ENCODE results near the gene AGPAT3.
"Not testable (repeated sequence)": the region's sequence is repeated elsewhere in the genome, so short reads cannot be mapped to it uniquely, and the experiment has no call there.

Gene AGPAT3

GRCh38 chr21:43835050-43835449 lies 30.0 kb upstream of the AGPAT3 start:
- no peak for DNase-seq

GRCh38 chr21:43835861-43836260 lies 29.2 kb upstream of the AGPAT3 start:
- no peak for DNase-seq

GRCh38 chr21:43836616-43837015 lies 28.4 kb upstream of the AGPAT3 start:
- DNase-seq = no peak

DNA sequence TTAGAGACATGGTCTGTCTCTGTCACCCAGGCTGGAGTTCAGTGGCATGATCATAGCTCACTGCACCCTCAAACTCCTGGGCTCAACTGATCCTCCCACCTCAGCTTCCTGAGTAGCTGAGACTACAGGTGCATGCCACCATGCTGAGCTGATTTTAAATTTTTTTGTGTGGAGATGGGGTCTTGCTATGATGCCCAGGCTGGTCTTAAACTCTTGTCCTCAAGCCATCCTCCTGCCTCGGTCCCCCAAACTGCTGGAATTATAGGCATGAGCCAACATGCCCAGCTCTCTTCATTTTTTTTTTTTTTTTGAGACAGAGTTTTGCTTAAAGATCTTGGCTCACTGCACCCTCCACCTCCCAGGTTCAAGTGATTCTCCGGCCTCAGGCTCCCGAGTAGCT lies 24.8 kb upstream of the AGPAT3 start:
- DNase-seq = no peak

GRCh38 chr21:43842742-43843141 lies 22.3 kb upstream of the AGPAT3 start:
- no peak for DNase-seq

DNA sequence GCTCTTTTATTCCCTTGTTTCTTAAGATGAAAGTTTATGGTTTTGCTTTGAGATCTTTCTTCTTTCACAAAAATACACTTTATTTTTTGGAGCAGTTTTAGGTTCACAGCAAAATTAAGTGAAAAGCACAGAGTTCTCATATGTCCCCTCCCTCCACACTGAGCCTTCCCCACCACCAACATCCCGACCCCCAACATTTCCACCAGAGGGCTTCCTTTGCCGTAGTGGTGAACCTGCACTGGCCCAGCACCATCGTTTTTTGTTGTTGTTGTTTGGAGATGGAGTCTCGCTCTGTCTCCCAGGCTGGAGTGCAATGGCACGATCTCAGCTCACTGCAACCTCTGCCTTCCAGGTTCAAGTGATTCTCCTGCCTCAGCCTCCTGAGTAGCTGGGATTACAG lies 20.1 kb upstream of the AGPAT3 start:
- not testable (repeated sequence) for DNase-seq

- DNase-seq = no peak
Observed at GRCh38 chr21:43845386-43845785, 19.6 kb upstream of the AGPAT3 start.

GRCh38 chr21:43846430-43846829 lies 18.6 kb upstream of the AGPAT3 start:
- no peak for DNase-seq

- no peak for DNase-seq
Observed at GRCh38 chr21:43847301-43847700, 17.7 kb upstream of the AGPAT3 start.

DNA sequence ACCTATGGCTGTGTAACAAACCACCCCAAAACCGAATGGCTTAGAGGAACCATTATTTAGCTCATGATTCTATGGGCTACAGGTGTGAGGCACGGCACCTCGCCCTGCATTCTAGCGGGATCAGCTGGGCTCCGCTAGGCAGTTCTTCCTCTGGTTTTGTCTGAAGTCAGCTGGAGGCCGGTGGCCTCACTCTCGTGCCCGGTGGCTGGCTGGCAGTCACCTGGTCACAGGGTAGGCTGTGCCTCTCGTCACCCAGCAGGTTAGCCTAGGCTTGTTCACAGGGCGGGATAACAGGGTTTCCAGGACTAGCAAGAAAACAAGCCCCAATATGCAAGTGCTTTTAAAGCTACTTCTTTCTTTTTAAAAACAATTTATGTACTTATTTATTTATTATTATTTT lies 16.3 kb upstream of the AGPAT3 start:
- no peak for DNase-seq

GRCh38 chr21:43849532-43850299 lies 15.3 kb upstream of the AGPAT3 start:
- DNase-seq = no peak

GRCh38 chr21:43850728-43851295 lies 14.2 kb upstream of the AGPAT3 start:
- no peak for DNase-seq

- no peak for DNase-seq
Observed at GRCh38 chr21:43851593-43851992, 13.4 kb upstream of the AGPAT3 start.

- DNase-seq = no peak
Observed at GRCh38 chr21:43853851-43854772, 10.9 kb upstream of the AGPAT3 start.

GRCh38 chr21:43854773-43855633 lies 10.0 kb upstream of the AGPAT3 start:
- no peak for DNase-seq

GRCh38 chr21:43855955-43856354 lies 9.1 kb upstream of the AGPAT3 start:
- no peak for DNase-seq

DNA sequence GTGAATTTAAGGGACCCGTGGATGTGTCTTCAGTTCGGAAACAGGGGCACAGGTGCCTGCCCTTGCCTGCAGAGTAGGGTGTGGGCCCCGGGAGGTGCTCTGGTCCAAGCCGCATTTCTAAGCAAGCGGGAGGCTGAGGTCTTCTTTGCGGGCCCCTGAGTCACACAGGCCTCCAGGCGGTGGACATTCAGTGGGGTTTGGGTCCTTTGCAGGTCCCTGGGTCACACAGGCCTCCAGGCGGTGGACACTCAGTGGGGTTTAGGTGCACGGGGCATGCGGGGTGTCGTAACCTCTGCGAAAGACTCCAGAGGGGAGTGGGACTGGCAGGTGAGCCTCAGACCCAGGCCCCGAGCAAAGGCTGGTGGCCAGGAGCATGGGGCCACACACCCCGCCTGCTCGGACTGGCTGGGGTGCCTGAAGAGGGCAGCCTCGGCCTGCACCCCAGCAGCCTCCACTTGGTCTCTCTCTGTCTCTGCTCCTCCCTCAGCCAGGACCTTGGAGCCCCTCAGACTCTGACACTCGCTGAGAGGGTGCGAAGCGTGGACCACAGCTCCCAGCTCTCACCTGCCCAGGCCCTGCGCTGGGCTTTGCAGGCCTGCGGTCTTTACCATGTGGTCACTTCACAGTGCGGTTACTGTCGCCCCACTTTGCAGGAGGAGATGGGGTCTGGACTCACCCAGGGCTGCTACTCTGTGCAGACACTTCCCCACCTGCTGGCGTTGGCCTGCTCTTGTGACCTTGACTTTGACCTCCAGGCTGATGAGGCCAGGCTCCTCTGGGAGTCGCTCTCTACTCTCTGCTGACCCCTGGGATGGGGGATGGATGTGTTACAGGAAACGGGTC lies 6.0 kb upstream of the AGPAT3 start:
- DNase-seq = no peak

DNA sequence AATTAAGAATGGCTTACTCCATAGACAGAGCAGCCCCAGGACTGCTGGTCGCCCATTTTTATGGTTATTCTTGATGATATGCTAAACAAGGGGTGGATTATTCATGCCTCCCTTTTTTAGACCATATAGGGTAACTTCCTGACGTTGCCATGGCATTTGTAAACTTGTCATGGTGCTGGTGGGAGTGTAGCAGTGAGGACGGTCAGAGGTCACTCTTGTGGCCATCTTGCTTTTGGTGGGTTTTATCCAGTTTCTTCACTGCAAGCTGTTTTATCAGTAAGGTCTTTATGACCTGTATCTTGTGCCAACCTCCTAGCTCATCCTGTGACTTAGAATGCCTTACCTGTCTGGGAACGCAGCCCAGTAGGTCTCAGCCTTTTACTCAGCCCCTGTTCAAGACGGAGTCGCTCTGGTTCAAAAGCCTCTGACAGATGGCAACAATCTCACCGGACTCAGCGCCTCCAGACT lies 5.2 kb upstream of the AGPAT3 start:
- no peak for DNase-seq

DNA sequence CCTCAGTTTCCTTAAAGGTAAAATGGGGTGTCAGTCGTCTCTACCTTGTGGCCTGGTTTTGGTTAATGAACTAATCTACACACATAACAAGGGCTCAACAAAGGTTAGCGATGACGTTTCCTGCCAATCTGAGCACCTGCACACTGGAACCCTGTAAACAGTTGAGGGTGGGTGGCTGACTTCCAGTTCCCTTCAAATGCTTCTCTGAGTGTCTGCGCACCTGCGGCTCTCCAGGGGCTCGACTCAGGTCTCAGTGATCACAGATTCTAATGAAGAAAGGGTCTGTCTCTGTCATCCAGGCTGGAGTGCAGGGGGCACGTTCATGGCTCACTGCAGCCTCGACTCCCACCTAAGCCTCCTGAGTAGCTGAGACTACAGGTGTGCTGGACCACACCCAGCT lies 3.3 kb upstream of the AGPAT3 start:
- no peak for DNase-seq

GRCh38 chr21:43864313-43864961 lies 586 bp upstream of the AGPAT3 start:
- no peak for DNase-seq
